A673 (cell line): ENCODE results near the gene ASPSCR1.

Source experiments
- CTCF ChIP-seq: fragments of 300-800, 200-600 bp; sonication (generic); conservative IDR thresholded peaks from 2 replicates; pipeline ENCODE4 v1.5.1; 2017; ENCODE audit warnings: low read depth, mild to moderate bottlenecking, antibody characterized with exemption, low read length, moderate library complexity, mixed read lengths
- EZH2 ChIP-seq: fragments of 200-600 bp; sonication (generic); IDR thresholded peaks from 2 replicates; pipeline ENCODE4 v1.6.1; 2017; ENCODE audit warnings: borderline replicate concordance, low read depth, mild to moderate bottlenecking, mixed read lengths, antibody characterized with exemption, low read length; ENCODE audit not compliant: poor library complexity, severe bottlenecking

GRCh38 chr17:82013341-82013740, 35.9 kb downstream of the ASPSCR1 start:
- TF ChIP-seq CTCF (no peak), EZH2 (no peak)
